KMS-11 (cell line): ENCODE data around the gene KLF9.

Source experiments
- H2AFZ ChIP-seq: fragments of 200-600 bp; sonication (generic); 2 replicates; pipeline ENCODE4 v1.6.1; 2016; ENCODE audit warnings: antibody characterized with exemption, mixed run types, low read depth
- H3K27ac ChIP-seq: fragments of 200-600 bp; sonication (generic); 2 replicates; pipeline ENCODE4 v1.6.1; 2016; ENCODE audit warnings: mild to moderate bottlenecking, mixed run types
- H3K27me3 ChIP-seq: fragments of 200-600 bp; sonication (generic); 2 replicates; pipeline ENCODE4 v1.6.1; 2017; ENCODE audit warnings: mild to moderate bottlenecking, low read depth, mixed run types, moderate library complexity; ENCODE audit not compliant: insufficient read depth
- H3K36me3 ChIP-seq: fragments of 200-600 bp; sonication (generic); 2 replicates; pipeline ENCODE4 v1.6.1; 2017; ENCODE audit warnings: mild to moderate bottlenecking, mixed run types; ENCODE audit not compliant: insufficient read depth
- H3K4me1 ChIP-seq: fragments of 200-600 bp; sonication (generic); 2 replicates; pipeline ENCODE4 v1.6.1; 2016; ENCODE audit warnings: mild to moderate bottlenecking, low read depth, mixed run types; ENCODE audit not compliant: poor library complexity, severe bottlenecking
- H3K4me2 ChIP-seq: fragments of 200-600 bp; sonication (generic); 2 replicates; pipeline ENCODE4 v1.7.0; 2016; ENCODE audit warnings: mild to moderate bottlenecking, mixed run types
- H3K4me3 ChIP-seq: fragments of 200-600 bp; sonication (generic); IDR thresholded peaks from 2 replicates; pipeline ENCODE4 v1.6.1; 2017; ENCODE audit warnings: low read depth, low read length, mixed read lengths; ENCODE audit not compliant: insufficient read depth
- H3K79me2 ChIP-seq: fragments of 200-600 bp; sonication (generic); 2 replicates; pipeline ENCODE4 v1.6.1; 2016; ENCODE audit warnings: low read depth, mixed run types; ENCODE audit not compliant: insufficient read depth
- H3K9ac ChIP-seq: fragments of 200-600 bp; sonication (generic); 2 replicates; pipeline ENCODE4 v1.6.1; 2016; ENCODE audit warnings: mild to moderate bottlenecking, mixed run types
- H4K20me1 ChIP-seq: fragments of 200-600 bp; sonication (generic); 2 replicates; pipeline ENCODE4 v1.6.1; 2016; ENCODE audit warnings: mild to moderate bottlenecking, mixed run types; ENCODE audit not compliant: insufficient read depth
- CTCF ChIP-seq: fragments of 200-600 bp; sonication (generic); conservative IDR thresholded peaks from 2 replicates; pipeline ENCODE4 v1.6.1; 2017; ENCODE audit warnings: low read depth, mild to moderate bottlenecking, antibody characterized with exemption, low read length, moderate library complexity, mixed read lengths

The KLF9 gene

GRCh38 chr9:70374962-70375618 lies 39.4 kb downstream of the KLF9 start:
- no peak overlapping the region for H3K9ac ChIP-seq
- no peaks in the 10 kb centered on the region for H3K36me3 ChIP-seq
- H4K20me1 ChIP-seq, result no peaks in the 10 kb centered on the region
- H2AFZ ChIP-seq, result no peak overlapping the region
- no peak for TF ChIP-seq CTCF
- no peaks in the 10 kb centered on the region for H3K27me3 ChIP-seq
- no peaks in the 10 kb centered on the region for H3K4me1 ChIP-seq
- H3K27ac ChIP-seq, result no peak overlapping the region
- no peaks in the 10 kb centered on the region for H3K79me2 ChIP-seq
- no peak overlapping the region for H3K4me3 ChIP-seq
- no peak overlapping the region for H3K4me2 ChIP-seq

DNA sequence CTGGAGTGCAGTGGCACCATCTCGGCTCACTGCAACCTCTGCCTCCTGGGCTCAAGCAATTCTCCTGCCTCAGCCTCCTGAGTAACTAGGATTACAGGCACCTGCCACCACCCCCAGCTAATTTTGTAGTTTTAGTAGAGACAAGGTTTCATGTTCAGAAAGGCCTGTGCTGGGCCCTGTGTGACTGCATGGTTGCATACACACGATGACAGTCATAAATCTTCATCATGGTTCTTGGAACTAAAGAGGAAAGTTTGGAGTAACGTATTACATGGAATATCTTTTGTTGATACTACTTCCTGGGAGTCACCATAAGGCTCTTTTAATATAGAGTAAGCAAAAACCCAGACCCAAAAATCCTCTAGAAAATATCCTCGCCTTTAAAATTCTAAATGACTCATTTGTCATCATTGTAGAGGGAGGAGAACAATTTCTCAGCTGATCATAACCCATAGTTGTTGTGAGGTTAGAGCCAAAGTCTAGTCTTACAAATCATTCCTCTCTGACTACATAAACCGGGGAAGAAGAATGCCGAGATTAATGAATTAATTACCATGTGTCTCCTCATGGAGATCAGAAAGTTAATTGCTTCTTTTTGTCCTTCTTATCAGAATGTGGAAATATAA lies 47.0 kb downstream of the KLF9 start:
- TF ChIP-seq CTCF, result no peak
- Histone ChIP-seq H3K27me3 (no peaks in the 10 kb centered on the region), H3K27ac (no peak overlapping the region), H3K4me2 (no peak overlapping the region), H3K36me3 (no peaks in the 10 kb centered on the region), H4K20me1 (no peaks in the 10 kb centered on the region), H3K4me1 (no peaks in the 10 kb centered on the region), H3K9ac (no peak overlapping the region), H3K4me3 (no peak overlapping the region), H3K79me2 (no peaks in the 10 kb centered on the region), H2AFZ (no peak overlapping the region)

GRCh38 chr9:70363760-70364159 lies 50.7 kb downstream of the KLF9 start:
- no peaks in the 10 kb centered on the region for H3K79me2 ChIP-seq

DNA sequence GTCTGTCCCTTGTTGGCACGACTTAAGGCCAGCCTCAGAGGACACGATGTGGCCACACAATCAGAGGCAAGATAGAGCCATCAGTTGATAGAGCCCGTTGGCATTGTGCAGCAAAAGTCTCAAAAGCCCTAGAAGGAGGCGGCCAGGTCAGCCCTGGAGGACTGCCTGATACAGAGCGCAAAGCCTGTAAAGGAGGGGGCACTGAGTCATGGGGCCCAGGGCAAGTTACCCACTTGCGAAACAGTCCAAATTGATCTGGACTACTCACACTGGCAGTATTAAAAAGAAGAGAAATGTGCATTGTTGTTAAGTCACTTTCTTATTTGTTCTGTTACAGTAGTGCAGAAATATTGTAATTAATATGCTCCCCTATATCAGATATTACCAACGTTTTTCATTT lies 51.5 kb downstream of the KLF9 start:
- Histone ChIP-seq H3K27ac (no peak overlapping the region), H3K79me2 (no peaks in the 10 kb centered on the region), H2AFZ (no peak overlapping the region), H3K27me3 (no peaks in the 10 kb centered on the region), H3K36me3 (no peaks in the 10 kb centered on the region), H3K4me3 (no peak overlapping the region), H3K4me2 (no peak overlapping the region), H3K4me1 (no peaks in the 10 kb centered on the region), H3K9ac (no peak overlapping the region), H4K20me1 (no peaks in the 10 kb centered on the region)
- no peak for TF ChIP-seq CTCF

More at GRCh38 chr9:70363760-70364159, 50.7 kb downstream of the KLF9 start:
- Histone ChIP-seq H3K36me3 (no peaks in the 10 kb centered on the region), H4K20me1 (no peaks in the 10 kb centered on the region), H3K27ac (no peak overlapping the region), H2AFZ (no peak overlapping the region), H3K4me1 (no peaks in the 10 kb centered on the region), H3K4me2 (no peak overlapping the region), H3K27me3 (no peaks in the 10 kb centered on the region), H3K4me3 (no peak overlapping the region), H3K9ac (no peak overlapping the region)
- TF ChIP-seq CTCF, result no peak
